OCI-LY3 (cell line): ENCODE results near the gene ST8SIA2.

Experiments
- CTCF ChIP-seq: fragments of 200-600, 300-600 bp; sonication (generic); IDR thresholded peaks from 2 replicates; pipeline ENCODE4 v1.5.1; 2014; ENCODE audit warnings: antibody characterized with exemption, low read length, low read depth
- EZH2phosphoT487 ChIP-seq: fragments of 200-600 bp; shearing (Covaris generic); IDR thresholded peaks from 2 replicates; pipeline ENCODE4 v1.6.1; 2018; ENCODE audit warnings: antibody characterized with exemption, mixed run types, low read depth

GRCh38 chr15:92365906-92366305 lies 27.8 kb upstream of the ST8SIA2 start:
- no peak for TF ChIP-seq CTCF
- TF ChIP-seq EZH2phosphoT487: no peak
